NCI-H2081 treated with DMSO at 0.1 percent for 48 hours (cell line): ENCODE data around the gene NFIA.

Experiments
- DNase-seq: peaks from one replicate; lab custom pipeline; 2025; lab: John Stamatoyannopoulos, UW

NFIA gene

GRCh38 chr1:61130338-61131000 is 48.1 kb downstream of the NFIA start:
- DNase-seq = no peak

GRCh38 chr1:61131248-61131647 is 48.9 kb downstream of the NFIA start:
- DNase-seq = no peak

GRCh38 chr1:61131716-61132115 is 49.4 kb downstream of the NFIA start:
- no peak for DNase-seq

- no peak for DNase-seq
Observed at GRCh38 chr1:61132176-61132638, 49.8 kb downstream of the NFIA start.

- no peak for DNase-seq
Observed at GRCh38 chr1:61132645-61133334, 50.4 kb downstream of the NFIA start.

- no peak for DNase-seq
Observed at GRCh38 chr1:61133335-61134019, 51.1 kb downstream of the NFIA start.

GRCh38 chr1:61135291-61135690 is 52.9 kb downstream of the NFIA start:
- DNase-seq = no peak

GRCh38 chr1:61138305-61138704 is 55.9 kb downstream of the NFIA start:
- no peak for DNase-seq

GRCh38 chr1:61138921-61139774 is 56.8 kb downstream of the NFIA start:
- DNase-seq = no peak

- no peak for DNase-seq
Observed at GRCh38 chr1:61139775-61140549, 57.6 kb downstream of the NFIA start.

- no peak for DNase-seq
Observed at GRCh38 chr1:61140778-61141177, 58.4 kb downstream of the NFIA start.

- DNase-seq = peak; percentile 38
Observed at GRCh38 chr1:61141288-61142042, 59.1 kb downstream of the NFIA start.

- no peak for DNase-seq
Observed at GRCh38 chr1:61142043-61142440, 59.7 kb downstream of the NFIA start.

GRCh38 chr1:61142726-61143500 is 60.6 kb downstream of the NFIA start:
- no peak for DNase-seq

- DNase-seq = no peak
Observed at GRCh38 chr1:61143821-61144424, 61.6 kb downstream of the NFIA start.

- no peak for DNase-seq
Observed at GRCh38 chr1:61149010-61149860, 66.9 kb downstream of the NFIA start.

- no peak for DNase-seq
Observed at GRCh38 chr1:61151565-61151964, 69.2 kb downstream of the NFIA start.

GRCh38 chr1:61152066-61152465 is 69.7 kb downstream of the NFIA start:
- DNase-seq = no peak
